Loucy (cell line): ENCODE results near the gene NEO1.

Source experiments
- H2AFZ ChIP-seq: fragments of 200-600 bp; sonication (generic); 2 replicates; pipeline ENCODE4 v1.6.0; 2016; ENCODE audit warnings: antibody characterized with exemption, mild to moderate bottlenecking, low read length, moderate library complexity
- H3F3A ChIP-seq: fragments of 200-600 bp; 2 replicates; pipeline ENCODE4 v1.6.0; 2016; ENCODE audit warnings: antibody characterized with exemption, low read depth, mild to moderate bottlenecking
- H3K27me3 ChIP-seq: fragments of 200-600 bp; sonication (generic); 2 replicates; pipeline ENCODE4 v1.6.1; 2014; ENCODE audit warnings: low read length, mild to moderate bottlenecking; ENCODE audit not compliant: insufficient read depth, poor library complexity, severe bottlenecking
- H3K36me3 ChIP-seq: fragments of 200-600 bp; sonication (generic); 2 replicates; pipeline ENCODE4 v1.6.1; 2016; ENCODE audit warnings: low read length; ENCODE audit not compliant: insufficient read depth
- H3K4me1 ChIP-seq: fragments of 200-600 bp; sonication (generic); 2 replicates; pipeline ENCODE4 v1.5.1; 2014; ENCODE audit warnings: low read length, mild to moderate bottlenecking; ENCODE audit not compliant: insufficient read depth, poor library complexity, severe bottlenecking
- H3K4me2 ChIP-seq: fragments of 200-600 bp; sonication (generic); 2 replicates; pipeline ENCODE4 v1.6.0; 2014; ENCODE audit warnings: antibody characterized with exemption, low read length, low read depth, mild to moderate bottlenecking; ENCODE audit not compliant: poor library complexity, severe bottlenecking
- H3K4me3 ChIP-seq: fragments of 200-600 bp; sonication (generic); 2 replicates; pipeline ENCODE4 v1.5.1; 2014; ENCODE audit warnings: low read length, mild to moderate bottlenecking, mixed read lengths; ENCODE audit not compliant: poor library complexity, severe bottlenecking
- H3K79me2 ChIP-seq: fragments of 200-600 bp; sonication (generic); 2 replicates; pipeline ENCODE4 v1.6.1; 2014; ENCODE audit warnings: low read length; ENCODE audit not compliant: insufficient read depth
- H3K9ac ChIP-seq: fragments of 200-600 bp; sonication (generic); 2 replicates; pipeline ENCODE4 v1.6.0; 2014; ENCODE audit warnings: mild to moderate bottlenecking, low read depth, low read length, moderate library complexity; ENCODE audit not compliant: poor library complexity, severe bottlenecking
- H3K9me2 ChIP-seq: fragments of 200-600 bp; sonication (generic); replicated peaks from 2 replicates; pipeline ENCODE4 v1.6.1; 2016; ENCODE audit warnings: low read depth, low read length, mixed read lengths
- H3K9me3 ChIP-seq: fragments of 200-600 bp; sonication (generic); 2 replicates; pipeline ENCODE4 v1.6.1; 2014; ENCODE audit warnings: mild to moderate bottlenecking, antibody characterized with exemption, low read length, low read depth; ENCODE audit not compliant: insufficient read depth
- H4K20me1 ChIP-seq: fragments of 200-600 bp; sonication (generic); 2 replicates; pipeline ENCODE4 v1.6.0; 2014; ENCODE audit warnings: antibody characterized with exemption, low read length, mild to moderate bottlenecking; ENCODE audit not compliant: insufficient read depth, poor library complexity, severe bottlenecking
- EZH2phosphoT487 ChIP-seq: fragments of 200-600 bp; IDR thresholded peaks from 2 replicates; pipeline ENCODE4 v1.6.1; 2018; ENCODE audit warnings: antibody characterized with exemption, mild to moderate bottlenecking, moderate library complexity, borderline replicate concordance
- TF ChIP-seq, protein P1 (sequence below): fragments of 200-600 bp; sonication (generic); conservative IDR thresholded peaks from 2 replicates; pipeline ENCODE4 v1.5.1; 2014; ENCODE audit warnings: mild to moderate bottlenecking, antibody characterized with exemption, low read length

The NEO1 gene

DNA sequence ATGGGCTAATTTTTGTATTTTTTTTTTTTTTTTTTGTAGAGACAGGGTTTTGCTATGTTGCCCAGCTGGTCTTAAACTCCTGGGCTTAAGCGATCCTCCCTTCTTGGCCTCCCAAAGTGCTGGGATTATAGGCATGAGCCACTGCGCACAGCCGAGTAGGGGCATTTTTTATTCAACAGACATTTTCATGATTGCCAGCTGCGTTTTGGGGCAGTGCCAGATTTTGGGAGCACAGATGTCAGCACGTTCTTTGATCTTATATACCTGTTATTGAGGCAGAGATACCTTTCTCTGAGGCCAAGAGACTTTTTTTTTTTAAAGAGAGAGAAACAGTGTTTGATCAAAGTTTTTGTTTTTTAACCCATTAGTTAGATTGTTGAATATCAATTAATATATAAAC lies 16.8 kb downstream of the NEO1 start:
- TF ChIP-seq, protein P1, sequence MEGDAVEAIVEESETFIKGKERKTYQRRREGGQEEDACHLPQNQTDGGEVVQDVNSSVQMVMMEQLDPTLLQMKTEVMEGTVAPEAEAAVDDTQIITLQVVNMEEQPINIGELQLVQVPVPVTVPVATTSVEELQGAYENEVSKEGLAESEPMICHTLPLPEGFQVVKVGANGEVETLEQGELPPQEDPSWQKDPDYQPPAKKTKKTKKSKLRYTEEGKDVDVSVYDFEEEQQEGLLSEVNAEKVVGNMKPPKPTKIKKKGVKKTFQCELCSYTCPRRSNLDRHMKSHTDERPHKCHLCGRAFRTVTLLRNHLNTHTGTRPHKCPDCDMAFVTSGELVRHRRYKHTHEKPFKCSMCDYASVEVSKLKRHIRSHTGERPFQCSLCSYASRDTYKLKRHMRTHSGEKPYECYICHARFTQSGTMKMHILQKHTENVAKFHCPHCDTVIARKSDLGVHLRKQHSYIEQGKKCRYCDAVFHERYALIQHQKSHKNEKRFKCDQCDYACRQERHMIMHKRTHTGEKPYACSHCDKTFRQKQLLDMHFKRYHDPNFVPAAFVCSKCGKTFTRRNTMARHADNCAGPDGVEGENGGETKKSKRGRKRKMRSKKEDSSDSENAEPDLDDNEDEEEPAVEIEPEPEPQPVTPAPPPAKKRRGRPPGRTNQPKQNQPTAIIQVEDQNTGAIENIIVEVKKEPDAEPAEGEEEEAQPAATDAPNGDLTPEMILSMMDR, result no peak
- no peak for TF ChIP-seq EZH2phosphoT487
- Histone ChIP-seq H3K4me3 (no peak overlapping the region), H3F3A (no peaks in the 10 kb centered on the region), H3K4me1 (no peaks in the 10 kb centered on the region), H2AFZ (no peak overlapping the region), H3K4me2 (no peak overlapping the region), H3K27me3 (peaks cover 17% of the 10 kb centered on the region), H3K36me3 (no peaks in the 10 kb centered on the region), H4K20me1 (no peaks in the 10 kb centered on the region), H3K9me2 (no peaks in the 10 kb centered on the region), H3K9me3 (no peaks in the 10 kb centered on the region), H3K79me2 (no peaks in the 10 kb centered on the region), H3K9ac (no peak overlapping the region)

DNA sequence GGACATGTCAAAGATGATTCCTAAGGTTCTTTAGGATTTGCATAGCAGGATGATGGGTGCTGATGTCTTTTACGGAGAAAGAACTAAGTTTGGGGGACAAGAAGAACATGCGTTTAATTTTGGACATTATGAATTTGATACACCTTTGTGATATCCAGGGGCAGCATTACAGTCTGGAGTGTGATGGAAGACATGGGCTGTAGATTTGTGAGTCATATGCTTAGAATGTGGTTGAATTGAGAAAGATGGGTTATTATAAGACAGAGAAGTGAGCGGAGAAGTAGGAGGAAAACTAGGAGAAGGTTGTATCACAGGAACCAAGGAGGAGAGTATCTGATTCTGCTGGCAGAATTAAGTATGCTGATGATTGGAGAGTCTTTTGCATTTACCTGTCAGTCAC lies 20.6 kb downstream of the NEO1 start:
- H4K20me1 ChIP-seq, result no peaks in the 10 kb centered on the region
- H3K36me3 ChIP-seq, result no peaks in the 10 kb centered on the region
- no peaks in the 10 kb centered on the region for H3K9me3 ChIP-seq
- H3K4me3 ChIP-seq, result no peak overlapping the region
- no peak for TF ChIP-seq EZH2phosphoT487
- TF ChIP-seq, protein P1, result no peak
- no peaks in the 10 kb centered on the region for H3K4me1 ChIP-seq
- H3K9me2 ChIP-seq, result no peaks in the 10 kb centered on the region
- peaks cover 18% of the 10 kb centered on the region for H3K27me3 ChIP-seq
- H3K4me2 ChIP-seq, result no peak overlapping the region
- H3F3A ChIP-seq, result no peaks in the 10 kb centered on the region
- no peak overlapping the region for H2AFZ ChIP-seq
- H3K9ac ChIP-seq, result no peak overlapping the region
- no peaks in the 10 kb centered on the region for H3K79me2 ChIP-seq

DNA sequence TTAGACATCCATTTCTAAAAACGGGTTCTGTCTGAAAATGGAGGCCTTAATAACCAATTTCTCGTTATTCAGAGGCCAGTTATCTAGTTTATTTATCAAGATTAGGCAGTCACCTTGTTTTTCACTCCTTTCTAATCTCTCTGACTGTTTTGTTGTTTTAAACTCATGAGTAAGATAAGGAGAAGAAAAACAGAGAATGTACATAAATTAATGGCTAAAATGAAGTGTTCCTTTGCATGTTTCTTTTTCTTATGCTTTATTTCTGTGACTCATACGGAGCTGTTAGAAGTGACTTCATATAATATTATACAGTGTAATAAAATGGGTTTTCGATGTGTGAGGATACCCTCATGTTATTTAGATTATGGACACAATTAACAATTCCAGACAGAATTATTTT lies 22.0 kb downstream of the NEO1 start:
- Histone ChIP-seq H3K27me3 (peaks cover 28% of the 10 kb centered on the region), H4K20me1 (no peaks in the 10 kb centered on the region), H3F3A (no peaks in the 10 kb centered on the region), H3K9me2 (no peaks in the 10 kb centered on the region), H3K4me1 (no peaks in the 10 kb centered on the region), H2AFZ (no peak overlapping the region), H3K9me3 (no peaks in the 10 kb centered on the region), H3K4me2 (no peak overlapping the region), H3K9ac (no peak overlapping the region), H3K79me2 (no peaks in the 10 kb centered on the region), H3K36me3 (no peaks in the 10 kb centered on the region), H3K4me3 (no peak overlapping the region)
- no peak for TF ChIP-seq EZH2phosphoT487
- TF ChIP-seq, protein P1, result no peak
